ENCODE results near the gene CLTCL1.

Gene CLTCL1

DNA sequence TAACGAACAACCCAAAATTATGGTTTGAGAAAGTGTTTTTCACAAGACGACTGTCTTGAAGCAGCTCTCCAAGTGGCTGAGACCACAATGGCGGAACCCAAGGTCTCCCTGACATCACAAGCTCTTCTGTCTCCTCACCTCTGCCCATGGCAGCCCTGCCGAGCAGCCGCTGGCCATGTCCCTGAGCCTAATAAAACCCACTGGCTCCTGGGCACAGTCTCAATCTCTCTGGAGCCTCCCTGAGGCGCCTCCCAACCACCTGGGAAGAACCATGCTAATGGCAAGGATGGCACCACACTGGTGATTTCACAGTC is 50.0 kb downstream of the CLTCL1 start:
- TF ChIP-seq, protein P1, sequence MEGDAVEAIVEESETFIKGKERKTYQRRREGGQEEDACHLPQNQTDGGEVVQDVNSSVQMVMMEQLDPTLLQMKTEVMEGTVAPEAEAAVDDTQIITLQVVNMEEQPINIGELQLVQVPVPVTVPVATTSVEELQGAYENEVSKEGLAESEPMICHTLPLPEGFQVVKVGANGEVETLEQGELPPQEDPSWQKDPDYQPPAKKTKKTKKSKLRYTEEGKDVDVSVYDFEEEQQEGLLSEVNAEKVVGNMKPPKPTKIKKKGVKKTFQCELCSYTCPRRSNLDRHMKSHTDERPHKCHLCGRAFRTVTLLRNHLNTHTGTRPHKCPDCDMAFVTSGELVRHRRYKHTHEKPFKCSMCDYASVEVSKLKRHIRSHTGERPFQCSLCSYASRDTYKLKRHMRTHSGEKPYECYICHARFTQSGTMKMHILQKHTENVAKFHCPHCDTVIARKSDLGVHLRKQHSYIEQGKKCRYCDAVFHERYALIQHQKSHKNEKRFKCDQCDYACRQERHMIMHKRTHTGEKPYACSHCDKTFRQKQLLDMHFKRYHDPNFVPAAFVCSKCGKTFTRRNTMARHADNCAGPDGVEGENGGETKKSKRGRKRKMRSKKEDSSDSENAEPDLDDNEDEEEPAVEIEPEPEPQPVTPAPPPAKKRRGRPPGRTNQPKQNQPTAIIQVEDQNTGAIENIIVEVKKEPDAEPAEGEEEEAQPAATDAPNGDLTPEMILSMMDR (IDR thresholded peaks at IDR 0.05; ENCODE audit: low read depth, low read length), result no peak
- no peak overlapping the region for H3K4me3 ChIP-seq (ENCODE audit: low read depth, low read length)

DNA sequence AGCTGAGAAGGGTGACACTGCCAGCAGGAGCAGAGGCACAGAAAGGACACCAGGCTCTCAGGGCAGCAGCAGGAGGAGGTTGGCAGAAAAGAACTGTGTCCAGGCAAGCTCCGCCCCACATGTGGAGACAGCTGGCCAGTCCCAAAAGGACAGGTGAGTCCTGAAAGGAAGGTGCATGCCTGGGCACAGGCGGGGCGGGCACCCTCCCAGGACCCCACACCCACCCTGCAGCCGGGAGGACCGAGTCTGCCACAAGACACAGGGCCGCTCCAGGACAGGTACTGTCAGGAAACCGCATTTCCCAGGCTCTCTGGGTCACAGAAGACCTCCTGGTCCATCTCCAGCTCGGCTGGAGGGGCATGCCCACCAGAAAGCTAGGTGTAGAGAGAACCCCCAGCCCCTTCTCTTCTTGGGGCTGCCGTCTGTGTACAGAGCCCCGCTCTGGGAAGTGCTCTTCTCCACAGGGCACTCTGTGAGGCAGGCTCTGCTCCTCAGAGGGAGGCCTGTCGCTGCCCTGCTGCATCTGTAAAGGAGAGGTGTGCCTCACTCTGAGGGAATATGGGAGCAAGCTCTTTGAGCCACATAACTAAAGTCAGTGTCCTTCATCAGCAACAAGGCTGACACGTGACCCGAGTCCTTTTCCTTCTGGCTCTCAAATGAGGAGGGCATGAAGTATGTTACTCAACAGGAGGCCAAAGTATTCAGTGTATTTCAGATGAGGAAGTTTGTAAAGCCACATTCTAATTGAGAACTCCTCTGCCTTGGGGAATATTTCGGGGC is 50.5 kb downstream of the CLTCL1 start:
- TF ChIP-seq, protein P1 (IDR thresholded peaks at IDR 0.05; ENCODE audit: low read depth, low read length), result no peak
- H3K4me3 ChIP-seq (ENCODE audit: low read depth, low read length), result no peak overlapping the region

DNA sequence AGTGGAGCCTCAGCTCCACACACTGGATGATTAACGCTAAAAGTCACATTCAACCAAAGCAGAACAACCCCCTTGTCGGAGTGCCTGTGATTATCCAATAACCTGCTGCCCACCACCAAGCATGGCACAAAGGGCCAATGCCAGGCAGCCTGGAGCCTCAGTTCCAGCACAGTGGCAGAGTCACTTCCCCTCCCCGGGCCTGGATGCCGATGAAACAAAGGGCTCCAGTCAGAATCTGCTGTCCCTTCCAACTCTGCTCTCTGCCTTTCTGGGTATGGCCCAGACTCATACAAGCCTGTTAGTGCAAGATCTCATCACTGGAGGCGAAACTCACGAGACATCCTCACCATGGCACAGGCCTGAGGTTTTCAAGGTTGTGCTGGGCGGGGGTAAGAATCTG is 52.1 kb downstream of the CLTCL1 start:
- no peak overlapping the region for H3K4me3 ChIP-seq (ENCODE audit: low read depth, low read length)
- TF ChIP-seq, protein P1 (IDR thresholded peaks at IDR 0.05; ENCODE audit: low read depth, low read length), result no peak

DNA sequence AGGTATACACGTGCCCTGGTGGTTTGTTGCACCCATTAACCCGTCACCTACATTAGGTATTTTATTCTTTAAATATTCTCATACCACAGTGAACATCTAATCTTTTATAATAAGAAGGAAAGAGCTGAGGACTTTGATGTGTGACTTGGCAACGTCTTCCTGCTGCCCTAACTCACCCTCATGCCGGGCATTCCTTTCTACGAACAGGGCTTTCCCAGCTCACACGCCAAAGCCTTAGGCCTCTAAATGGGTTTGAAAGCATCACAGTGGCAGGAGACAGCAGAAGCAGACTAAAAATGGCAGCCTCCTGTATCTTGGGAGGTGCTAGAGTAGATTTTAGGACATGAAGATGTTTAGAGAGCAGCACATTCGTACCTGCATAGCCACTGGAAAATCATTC is 52.6 kb downstream of the CLTCL1 start:
- H3K4me3 ChIP-seq (ENCODE audit: low read depth, low read length), result no peak overlapping the region
- TF ChIP-seq, protein P1 (IDR thresholded peaks at IDR 0.05; ENCODE audit: low read depth, low read length), result no peak

DNA sequence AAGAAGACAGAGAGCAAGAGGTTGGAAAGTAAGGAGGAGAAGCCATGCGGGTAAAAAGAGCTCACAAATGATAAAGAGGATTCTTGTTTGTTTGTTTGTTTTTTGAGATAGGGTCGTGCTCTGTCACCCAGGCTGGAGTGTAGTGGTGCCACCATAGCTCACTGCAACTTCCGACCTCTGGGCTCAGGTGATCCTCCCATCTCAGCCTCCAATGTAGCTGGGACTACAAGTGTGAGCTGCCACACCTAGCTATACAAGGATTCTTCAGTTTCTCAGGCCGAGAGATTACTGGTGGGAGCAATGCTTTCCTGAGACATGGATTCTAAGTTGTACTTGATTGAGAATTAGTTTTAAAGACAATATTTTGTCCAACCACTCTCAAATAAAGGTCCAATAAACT is 55.6 kb downstream of the CLTCL1 start:
- TF ChIP-seq, protein P1 (IDR thresholded peaks at IDR 0.05; ENCODE audit: low read depth, low read length), result no peak

DNA sequence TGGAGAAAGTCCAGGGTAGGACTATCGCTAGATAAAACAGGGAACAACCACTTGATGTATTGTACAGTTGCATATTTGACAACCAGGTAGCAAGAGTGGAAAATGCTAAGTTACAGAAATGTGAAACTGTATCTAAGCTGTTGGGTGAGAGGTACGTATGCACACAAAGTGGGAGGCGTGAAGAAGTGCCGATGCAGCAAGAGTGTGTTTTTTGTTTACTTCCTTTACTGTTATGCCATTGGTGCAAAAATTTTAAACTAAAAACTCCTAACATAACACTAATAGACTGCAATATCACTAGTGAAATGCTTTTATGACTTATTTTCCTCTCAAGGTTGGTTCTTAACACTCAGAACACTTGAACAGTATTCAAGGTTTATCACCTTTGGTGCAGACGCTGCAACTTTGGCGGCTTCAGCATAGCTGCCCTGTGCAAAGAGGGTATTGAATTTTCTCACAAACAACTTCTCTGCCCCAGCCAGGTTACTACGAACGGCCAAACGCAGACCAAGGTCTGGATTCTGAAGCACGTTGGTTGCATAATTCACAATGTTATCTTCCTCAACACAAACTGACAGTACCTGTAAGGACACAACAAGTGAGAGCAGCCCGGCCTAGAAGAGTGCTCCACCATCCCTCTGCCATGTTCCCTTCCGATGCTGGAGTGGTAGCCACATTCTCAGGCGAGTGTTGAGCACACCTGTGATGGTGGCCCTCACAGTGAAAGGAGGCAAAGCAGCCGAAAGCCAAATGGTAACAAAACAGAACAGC is 57.2 kb downstream of the CLTCL1 start:
- TF ChIP-seq, protein P1 (IDR thresholded peaks at IDR 0.05; ENCODE audit: low read depth, low read length), result no peak
- H3K4me3 ChIP-seq (ENCODE audit: low read depth, low read length), result no peak overlapping the region

More for the DNA sequence above, 55.6 kb downstream of the CLTCL1 start:
- no peak overlapping the region for H3K4me3 ChIP-seq (ENCODE audit: low read depth, low read length)

DNA sequence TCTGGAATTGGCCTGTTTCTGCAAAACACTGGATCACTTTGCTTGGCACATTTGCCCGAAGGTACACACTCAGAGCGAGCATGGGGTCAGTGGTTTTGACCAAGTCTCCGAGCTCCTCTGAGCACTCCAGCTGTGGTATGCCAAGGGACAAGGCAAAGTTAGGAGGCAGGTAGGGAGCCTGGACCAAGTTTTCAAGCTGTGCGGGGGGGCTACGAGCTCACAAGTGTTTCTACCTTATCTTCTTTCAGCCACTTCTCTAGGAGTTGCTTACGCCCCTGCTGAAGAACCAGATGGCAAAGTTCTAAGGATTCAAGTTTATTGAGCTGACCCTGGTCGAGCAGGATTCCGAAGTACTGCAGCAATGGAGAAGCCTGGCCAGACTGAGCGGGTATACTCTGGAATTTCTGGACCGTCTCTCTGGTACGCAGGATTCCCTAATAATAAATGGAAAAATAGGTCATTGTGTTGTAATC is 58.3 kb downstream of the CLTCL1 start:
- TF ChIP-seq, protein P1 (IDR thresholded peaks at IDR 0.05; ENCODE audit: low read depth, low read length), result no peak
- no peak overlapping the region for H3K4me3 ChIP-seq (ENCODE audit: low read depth, low read length)
